KOPT-K1 (cell line): ENCODE data around the gene NMNAT2.
"Not testable (repeated sequence)": the region's sequence is repeated elsewhere in the genome, so short reads cannot be mapped to it uniquely, and the experiment has no call there.

Experiments used
- H3K27ac ChIP-seq: fragments of 200-600 bp; sonication (generic); 2 replicates; pipeline ENCODE4 v1.5.1; 2016; ENCODE audit warnings: antibody characterized with exemption, mild to moderate bottlenecking, low read depth, low read length; ENCODE audit not compliant: poor library complexity, severe bottlenecking
- H3K36me3 ChIP-seq: fragments of 200-600 bp; sonication (generic); 2 replicates; pipeline ENCODE4 v1.5.1; 2017; ENCODE audit warnings: antibody characterized with exemption, mild to moderate bottlenecking, low read length, moderate library complexity; ENCODE audit not compliant: insufficient read depth
- H3K9me3 ChIP-seq: fragments of 200-600 bp; sonication (generic); 2 replicates; pipeline ENCODE4 v1.5.1; 2017; ENCODE audit warnings: antibody characterized with exemption, low read length, mild to moderate bottlenecking; ENCODE audit not compliant: insufficient read depth, poor library complexity, severe bottlenecking

The NMNAT2 gene

DNA sequence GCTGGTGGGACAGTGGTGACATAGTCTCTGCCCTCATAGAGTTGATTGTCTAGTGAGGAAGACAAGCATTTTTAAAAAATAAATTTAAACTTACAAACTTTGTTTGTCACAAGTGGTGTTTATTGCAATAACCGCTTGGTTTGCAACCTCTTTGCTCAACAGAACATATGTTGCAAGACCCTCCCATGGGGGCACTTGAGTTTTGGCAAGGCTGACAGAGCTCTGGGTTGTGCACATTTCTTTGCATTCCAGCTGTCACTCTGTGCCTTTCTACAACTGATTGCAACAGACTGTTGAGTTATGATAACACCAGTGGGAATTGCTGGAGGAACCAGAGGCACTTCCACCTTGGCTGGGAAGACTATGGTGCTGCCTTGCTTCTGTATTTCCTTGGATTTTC lies 173.7 kb downstream of the NMNAT2 start:
- no peaks in the 10 kb centered on the region for H3K36me3 ChIP-seq
- no peak overlapping the region for H3K27ac ChIP-seq

DNA sequence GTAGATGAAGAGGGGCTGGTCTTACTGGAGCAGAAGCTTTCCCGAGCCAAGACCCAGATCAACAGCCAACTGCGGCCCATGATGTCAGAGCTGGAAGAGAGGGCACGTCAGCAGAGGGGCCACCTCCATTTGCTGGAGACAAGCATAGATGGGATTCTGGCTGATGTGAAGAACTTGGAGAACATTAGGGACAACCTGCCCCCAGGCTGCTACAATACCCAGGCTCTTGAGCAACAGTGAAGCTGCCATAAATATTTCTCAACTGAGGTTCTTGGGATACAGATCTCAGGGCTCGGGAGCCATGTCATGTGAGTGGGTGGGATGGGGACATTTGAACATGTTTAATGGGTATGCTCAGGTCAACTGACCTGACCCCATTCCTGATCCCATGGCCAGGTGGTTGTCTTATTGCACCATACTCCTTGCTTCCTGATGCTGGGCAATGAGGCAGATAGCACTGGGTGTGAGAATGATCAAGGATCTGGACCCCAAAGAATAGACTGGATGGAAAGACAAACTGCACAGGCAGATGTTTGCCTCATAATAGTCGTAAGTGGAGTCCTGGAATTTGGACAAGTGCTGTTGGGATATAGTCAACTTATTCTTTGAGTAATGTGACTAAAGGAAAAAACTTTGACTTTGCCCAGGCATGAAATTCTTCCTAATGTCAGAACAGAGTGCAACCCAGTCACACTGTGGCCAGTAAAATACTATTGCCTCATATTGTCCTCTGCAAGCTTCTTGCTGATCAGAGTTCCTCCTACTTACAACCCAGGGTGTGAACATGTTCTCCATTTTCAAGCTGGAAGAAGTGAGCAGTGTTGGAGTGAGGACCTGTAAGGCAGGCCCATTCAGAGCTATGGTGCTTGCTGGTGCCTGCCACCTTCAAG lies 174.8 kb downstream of the NMNAT2 start:
- no peak overlapping the region for H3K27ac ChIP-seq
- no peaks in the 10 kb centered on the region for H3K9me3 ChIP-seq
- H3K36me3 ChIP-seq: no peaks in the 10 kb centered on the region

More for the DNA sequence above, 173.7 kb downstream of the NMNAT2 start:
- H3K9me3 ChIP-seq: no peaks in the 10 kb centered on the region

DNA sequence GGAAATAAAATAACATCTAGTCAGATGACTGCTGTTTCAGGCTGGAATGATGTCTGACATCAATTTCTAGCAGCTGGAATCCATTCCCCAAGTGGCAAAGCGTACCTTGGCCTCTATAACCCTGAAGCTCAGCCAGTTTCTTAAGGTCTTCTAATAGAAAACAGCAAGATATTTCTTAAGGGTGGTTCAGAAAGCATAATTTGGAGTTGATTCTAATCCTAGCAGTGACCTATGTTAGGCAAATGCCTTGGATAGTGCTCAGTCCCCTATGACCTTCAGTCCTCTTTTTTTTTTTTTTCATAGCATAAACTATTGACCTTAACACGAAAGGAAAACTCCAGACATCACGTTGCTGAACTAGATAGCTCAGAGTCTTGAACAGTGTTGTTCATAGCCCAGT lies 175.6 kb downstream of the NMNAT2 start:
- no peaks in the 10 kb centered on the region for H3K9me3 ChIP-seq
- H3K36me3 ChIP-seq: no peaks in the 10 kb centered on the region
- H3K27ac ChIP-seq: no peak overlapping the region

DNA sequence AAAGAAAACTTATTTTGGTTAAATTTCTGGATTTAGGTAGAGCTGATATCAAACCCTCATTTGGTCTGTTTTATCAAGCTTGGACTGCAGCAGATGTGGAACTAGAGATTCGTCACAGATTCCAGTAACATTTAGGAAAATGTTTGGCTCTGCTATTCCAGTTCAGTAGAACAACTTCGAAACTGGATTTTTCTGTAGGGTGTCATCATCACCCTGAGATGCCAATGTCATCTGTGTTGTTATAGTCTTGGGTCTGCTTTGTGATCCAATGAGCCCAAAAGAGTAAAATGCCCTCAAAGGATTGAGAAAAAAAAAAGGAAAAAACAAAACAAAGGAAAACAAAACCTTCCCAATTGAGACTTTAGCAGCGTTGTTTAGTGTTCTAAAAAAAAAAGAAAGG lies 176.7 kb downstream of the NMNAT2 start:
- Histone ChIP-seq H3K27ac (no peak overlapping the region), H3K9me3 (no peaks in the 10 kb centered on the region), H3K36me3 (no peaks in the 10 kb centered on the region)

DNA sequence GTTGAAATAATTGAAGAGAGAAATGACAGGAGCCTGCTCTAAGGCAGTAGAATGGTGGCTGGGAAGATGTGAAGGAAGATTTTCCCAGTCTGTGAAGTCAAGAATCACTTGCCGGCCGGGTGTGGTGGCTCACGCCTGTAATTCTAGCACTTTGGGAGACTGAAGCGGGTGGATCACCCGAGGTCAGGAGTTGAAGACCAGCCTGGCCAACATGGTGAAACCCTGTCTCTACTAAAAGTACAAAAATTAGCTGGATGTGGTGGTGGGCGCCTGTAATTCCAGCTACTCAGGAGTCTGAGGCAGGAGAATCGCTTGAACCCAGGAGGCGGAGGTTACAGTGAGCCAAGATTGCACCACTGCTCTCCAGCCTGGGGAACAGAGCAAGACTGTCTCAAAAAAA lies 177.3 kb downstream of the NMNAT2 start:
- H3K27ac ChIP-seq, H3K36me3 ChIP-seq: not testable (repeated sequence)

DNA sequence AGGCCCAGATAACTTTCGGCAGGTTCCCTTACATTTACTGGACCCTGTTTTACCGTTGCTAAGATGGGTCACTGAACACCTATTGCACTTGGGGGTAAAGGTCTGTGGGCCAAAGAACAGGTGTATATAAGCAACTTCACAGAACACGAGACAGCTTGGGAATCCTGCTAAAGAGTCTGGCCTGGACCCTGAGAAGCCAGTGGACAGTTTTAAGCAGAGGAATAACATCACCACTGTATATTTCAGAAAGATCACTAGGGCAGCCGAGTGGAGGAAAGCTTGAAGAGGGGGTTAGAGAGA lies 177.7 kb downstream of the NMNAT2 start:
- no peaks in the 10 kb centered on the region for H3K9me3 ChIP-seq
- H3K27ac ChIP-seq: no peak overlapping the region
- no peaks in the 10 kb centered on the region for H3K36me3 ChIP-seq

More for the DNA sequence above, 177.3 kb downstream of the NMNAT2 start:
- H3K9me3 ChIP-seq: not testable (repeated sequence)

DNA sequence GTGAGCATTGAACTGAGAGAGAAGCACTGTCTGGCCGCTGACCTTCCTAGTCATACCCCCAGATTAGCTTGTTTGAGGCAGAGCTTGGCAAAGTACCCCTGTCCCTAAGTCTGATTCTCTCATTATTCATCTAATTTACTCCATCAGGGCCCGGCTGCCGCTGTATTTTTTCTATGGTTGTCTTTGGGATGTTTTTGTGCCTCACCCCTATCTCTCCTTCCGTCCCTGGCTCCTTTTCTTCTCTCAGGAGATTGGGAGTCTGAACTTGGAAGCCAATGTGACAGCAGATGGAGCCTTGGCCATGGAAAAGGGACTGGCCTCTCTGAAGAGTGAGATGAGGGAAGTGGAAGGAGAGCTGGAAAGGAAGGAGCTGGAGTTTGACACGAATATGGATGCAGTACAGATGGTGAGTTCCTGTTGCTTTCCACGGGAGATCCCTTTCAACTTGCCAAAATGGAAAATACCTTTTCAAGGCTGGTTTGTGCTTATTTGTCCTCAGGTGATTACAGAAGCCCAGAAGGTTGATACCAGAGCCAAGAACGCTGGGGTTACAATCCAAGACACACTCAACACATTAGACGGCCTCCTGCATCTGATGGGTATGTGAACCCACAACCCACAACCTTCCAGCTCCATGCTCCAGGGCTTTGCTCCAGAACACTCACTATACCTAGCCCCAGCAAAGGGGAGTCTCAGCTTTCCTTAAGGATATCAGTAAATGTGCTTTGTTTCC lies 178.2 kb downstream of the NMNAT2 start:
- H3K36me3 ChIP-seq: no peaks in the 10 kb centered on the region
- H3K27ac ChIP-seq: no peak overlapping the region
- no peaks in the 10 kb centered on the region for H3K9me3 ChIP-seq

DNA sequence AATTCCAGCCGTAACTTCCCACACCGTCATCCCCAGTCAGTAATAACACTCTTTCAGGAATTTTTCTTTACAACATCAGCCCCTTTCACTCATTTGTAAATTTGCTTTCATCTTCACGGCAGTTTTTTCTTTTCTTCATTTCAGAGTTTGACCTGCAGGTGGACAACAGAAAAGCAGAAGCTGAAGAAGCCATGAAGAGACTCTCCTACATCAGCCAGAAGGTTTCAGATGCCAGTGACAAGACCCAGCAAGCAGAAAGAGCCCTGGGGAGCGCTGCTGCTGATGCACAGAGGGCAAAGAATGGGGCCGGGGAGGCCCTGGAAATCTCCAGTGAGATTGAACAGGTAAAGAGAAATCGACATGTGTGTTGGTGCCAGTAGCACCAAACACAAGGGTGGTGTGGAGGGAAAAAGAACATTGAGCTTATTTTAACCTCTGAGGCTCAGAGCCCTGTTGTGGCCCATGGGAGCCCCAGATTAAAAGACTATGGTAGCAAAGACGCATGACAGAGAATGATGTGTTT lies 178.9 kb downstream of the NMNAT2 start:
- Histone ChIP-seq H3K9me3 (no peaks in the 10 kb centered on the region), H3K27ac (no peak overlapping the region), H3K36me3 (no peaks in the 10 kb centered on the region)

DNA sequence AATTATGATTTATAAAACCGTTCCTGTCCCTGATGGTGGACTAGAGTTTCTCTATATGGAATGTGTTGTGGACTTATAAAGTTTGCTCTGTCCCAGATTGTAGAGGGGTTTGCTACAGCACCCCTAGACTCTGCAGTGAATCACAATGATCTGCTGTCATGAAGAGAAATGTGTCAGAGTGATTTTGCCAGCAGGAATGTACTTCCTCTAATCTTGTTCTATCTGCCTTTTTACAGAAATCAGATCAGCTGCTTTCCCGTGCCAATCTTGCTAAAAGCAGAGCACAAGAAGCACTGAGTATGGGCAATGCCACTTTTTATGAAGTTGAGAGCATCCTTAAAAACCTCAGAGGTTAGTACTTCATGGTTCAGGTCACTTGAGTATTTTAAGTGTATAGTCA lies 180.1 kb downstream of the NMNAT2 start:
- no peaks in the 10 kb centered on the region for H3K9me3 ChIP-seq
- H3K36me3 ChIP-seq: no peaks in the 10 kb centered on the region
- no peak overlapping the region for H3K27ac ChIP-seq

DNA sequence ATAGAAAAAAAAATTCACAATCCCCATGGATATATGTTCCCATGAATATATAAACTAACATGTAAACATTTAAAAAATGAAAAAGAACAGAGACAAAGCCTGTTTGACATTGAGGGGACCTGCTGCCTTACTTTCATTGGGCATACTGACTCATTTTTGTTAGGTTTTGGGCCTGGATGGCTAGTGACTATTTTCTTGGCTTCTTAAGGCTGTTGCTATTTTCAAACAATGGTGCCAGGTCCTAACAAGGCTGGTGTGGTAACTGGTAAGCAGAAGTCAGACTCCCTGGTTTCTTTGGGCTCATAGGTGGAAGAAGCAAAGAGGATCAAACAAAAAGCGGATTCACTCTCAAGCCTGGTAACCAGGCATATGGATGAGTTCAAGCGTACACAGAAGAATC lies 181.1 kb downstream of the NMNAT2 start:
- no peaks in the 10 kb centered on the region for H3K9me3 ChIP-seq
- H3K27ac ChIP-seq: no peak overlapping the region
- no peaks in the 10 kb centered on the region for H3K36me3 ChIP-seq

DNA sequence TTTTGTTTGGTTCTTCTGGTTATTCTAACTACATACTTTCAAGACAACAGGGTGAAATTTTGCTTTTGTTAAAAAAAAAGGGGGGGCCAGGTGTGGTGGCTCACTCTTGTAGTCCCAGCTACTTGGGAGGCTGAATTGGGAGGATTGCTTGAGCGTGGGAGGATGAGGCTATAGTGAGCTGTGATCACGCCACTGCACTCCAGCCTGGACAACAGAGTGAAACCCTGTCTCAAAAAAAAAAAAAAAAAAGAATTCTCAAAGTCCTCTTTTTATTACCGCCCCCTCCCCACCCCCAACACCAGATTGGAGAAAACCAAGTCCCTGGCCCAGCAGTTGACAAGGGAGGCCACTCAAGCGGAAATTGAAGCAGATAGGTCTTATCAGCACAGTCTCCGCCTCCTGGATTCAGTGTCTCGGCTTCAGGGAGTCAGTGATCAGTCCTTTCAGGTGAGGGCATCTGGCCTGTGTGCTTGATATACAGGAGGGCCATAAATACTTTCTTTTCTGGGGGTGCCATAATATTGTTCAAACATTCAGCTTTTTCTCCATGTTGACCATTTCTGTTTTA lies 181.9 kb downstream of the NMNAT2 start:
- no peaks in the 10 kb centered on the region for H3K36me3 ChIP-seq
- H3K27ac ChIP-seq: no peak overlapping the region
- H3K9me3 ChIP-seq: no peaks in the 10 kb centered on the region

DNA sequence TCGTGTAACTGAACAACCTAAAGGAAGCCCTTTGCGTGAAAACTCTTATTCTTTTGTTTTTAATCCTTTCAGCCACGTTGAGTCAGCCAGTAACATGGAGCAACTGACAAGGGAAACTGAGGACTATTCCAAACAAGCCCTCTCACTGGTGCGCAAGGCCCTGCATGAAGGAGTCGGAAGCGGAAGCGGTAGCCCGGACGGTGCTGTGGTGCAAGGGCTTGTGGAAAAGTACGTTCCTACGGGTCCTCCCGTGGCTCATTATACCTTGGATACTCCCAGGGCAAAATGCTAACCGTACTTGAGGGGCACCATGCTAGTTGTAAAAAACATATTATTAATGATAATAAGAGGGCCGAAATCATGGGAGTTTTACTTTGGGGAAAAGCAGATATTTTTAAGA lies 182.7 kb downstream of the NMNAT2 start:
- Histone ChIP-seq H3K27ac (no peak overlapping the region), H3K36me3 (no peaks in the 10 kb centered on the region), H3K9me3 (no peaks in the 10 kb centered on the region)

DNA sequence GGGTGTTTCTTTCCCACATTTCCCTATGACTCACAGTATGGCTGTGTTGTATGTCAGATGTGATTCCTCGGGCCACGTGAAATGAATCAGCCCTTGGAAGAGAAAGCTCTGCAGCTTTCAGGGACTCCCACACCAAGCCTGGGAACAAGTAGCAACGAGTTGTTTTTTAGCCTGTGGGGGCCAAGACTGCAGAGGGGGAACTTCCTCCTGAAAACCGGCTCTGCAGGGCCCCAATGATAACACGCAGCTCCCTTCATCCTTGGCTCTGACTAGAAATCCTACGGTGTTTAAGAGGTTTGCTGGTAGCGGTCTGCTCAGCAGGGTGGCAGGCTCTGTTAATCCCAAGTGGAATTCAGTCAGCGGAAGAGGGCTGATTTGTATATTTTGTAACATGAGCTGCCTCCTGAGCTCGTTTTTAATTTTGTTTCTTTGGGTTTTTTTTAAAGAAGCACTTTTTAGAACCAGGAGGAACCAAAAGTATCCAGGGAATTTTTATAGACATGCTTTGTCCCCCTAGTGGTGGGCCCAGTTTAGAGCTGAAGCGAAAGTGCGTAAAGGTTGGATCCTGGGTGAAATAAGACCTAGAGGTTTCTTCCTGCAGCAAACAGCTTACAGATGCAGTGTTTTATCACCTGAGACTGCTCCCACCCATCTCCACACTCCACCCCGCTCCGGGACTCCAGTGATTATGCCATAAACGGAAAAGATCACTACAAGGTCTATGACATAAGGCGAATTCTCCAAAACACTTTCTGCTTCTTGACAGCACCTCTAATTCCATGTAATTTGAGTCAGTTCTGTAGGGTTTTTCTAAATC lies 183.3 kb downstream of the NMNAT2 start:
- no peaks in the 10 kb centered on the region for H3K36me3 ChIP-seq
- H3K9me3 ChIP-seq: no peaks in the 10 kb centered on the region
- H3K27ac ChIP-seq: no peak overlapping the region

DNA sequence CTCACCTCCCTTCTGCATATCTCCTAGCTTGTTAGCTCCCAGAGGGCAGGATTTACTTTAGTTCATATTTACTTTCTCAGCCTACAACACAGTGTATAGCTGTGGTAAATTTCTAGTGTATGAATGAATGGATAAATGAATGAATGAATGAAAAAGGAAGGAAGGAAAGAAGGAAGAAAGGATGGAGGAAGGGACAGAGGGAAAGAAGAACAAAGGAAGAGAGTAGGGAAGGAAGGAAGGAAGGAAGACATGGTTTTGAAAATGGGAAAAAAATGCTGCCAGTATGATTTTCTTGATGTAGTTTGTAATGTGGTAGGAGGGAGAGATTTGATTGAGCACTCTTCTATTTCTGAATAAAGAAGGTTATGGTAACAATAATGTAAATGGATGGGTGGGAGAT lies 185.1 kb downstream of the NMNAT2 start:
- Histone ChIP-seq H3K27ac (no peak overlapping the region), H3K36me3 (no peaks in the 10 kb centered on the region), H3K9me3 (no peaks in the 10 kb centered on the region)

DNA sequence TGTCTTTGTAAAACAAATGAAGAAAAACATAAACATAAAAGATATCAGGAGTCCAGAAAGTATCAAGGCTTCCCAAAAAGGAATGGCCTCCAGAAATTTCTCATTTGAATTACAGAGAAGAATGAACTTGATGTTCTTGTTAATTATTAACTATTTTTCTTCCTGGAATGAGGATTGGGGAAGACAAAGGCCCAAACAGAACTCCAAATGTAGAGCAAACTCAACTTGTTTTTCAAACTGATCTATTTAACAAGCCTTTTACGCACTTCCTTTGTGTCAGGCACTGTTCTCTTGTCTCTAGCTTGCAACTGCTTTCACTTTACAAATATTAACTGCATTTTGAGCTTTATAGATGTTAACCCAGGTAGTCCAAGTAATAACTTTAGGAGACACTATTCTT lies 186.6 kb downstream of the NMNAT2 start:
- H3K36me3 ChIP-seq: no peaks in the 10 kb centered on the region

More for the DNA sequence above, 186.6 kb downstream of the NMNAT2 start:
- Histone ChIP-seq H3K9me3 (no peaks in the 10 kb centered on the region), H3K27ac (no peak overlapping the region)
